ENCODE measurements around the gene CASKIN1.
A peak's percentile ranks its signal among the peaks of the same experiment; 100 is the strongest.
"Not testable (repeated sequence)": the region's sequence is repeated elsewhere in the genome, so short reads cannot be mapped to it uniquely, and the experiment has no call there.

The CASKIN1 gene

GRCh38 chr16:2196162-2196980 lies at the start of gene CASKIN1:
CASKIN1 (minus strand) TSS chr16:2196605; CDS start chr16:2196432, 173 bp downstream.
- DNase-seq (ENCODE audit: low spot score) = no peak

- no peak for DNase-seq (ENCODE audit: low spot score)
Observed at GRCh38 chr16:2244926-2245795, 48.8 kb upstream of the CASKIN1 start.

GRCh38 chr16:2244301-2244700 lies 47.9 kb upstream of the CASKIN1 start:
- DNase-seq (ENCODE audit: low spot score) = no peak

- no peak for DNase-seq (ENCODE audit: low spot score)
Observed at GRCh38 chr16:2243781-2244180, 47.4 kb upstream of the CASKIN1 start.

GRCh38 chr16:2243031-2243528 lies 46.7 kb upstream of the CASKIN1 start:
- DNase-seq (ENCODE audit: low spot score) = no peak

GRCh38 chr16:2242598-2242997 lies 46.2 kb upstream of the CASKIN1 start:
- DNase-seq (ENCODE audit: low spot score) = no peak

- not testable (repeated sequence) for DNase-seq (ENCODE audit: low spot score)
Observed at GRCh38 chr16:2240331-2240730, 43.9 kb upstream of the CASKIN1 start.

- no peak for DNase-seq (ENCODE audit: low spot score)
Observed at GRCh38 chr16:2238838-2239675, 42.7 kb upstream of the CASKIN1 start.

GRCh38 chr16:2238150-2238837 lies 41.9 kb upstream of the CASKIN1 start:
- DNase-seq (ENCODE audit: low spot score) = no peak

GRCh38 chr16:2237493-2238149 lies 41.2 kb upstream of the CASKIN1 start:
- no peak for DNase-seq (ENCODE audit: low spot score)

- no peak for DNase-seq (ENCODE audit: low spot score)
Observed at GRCh38 chr16:2237102-2237482, 40.7 kb upstream of the CASKIN1 start.

GRCh38 chr16:2236337-2237101 lies 40.1 kb upstream of the CASKIN1 start, which contains the start of gene DNASE1L2:
DNASE1L2 (plus strand) TSS chr16:2236444; CDS start chr16:2236817, 373 bp downstream.
- DNase-seq (ENCODE audit: low spot score) = no peak

GRCh38 chr16:2235695-2236336 lies 39.4 kb upstream of the CASKIN1 start:
- no peak for DNase-seq (ENCODE audit: low spot score)

- no peak for DNase-seq (ENCODE audit: low spot score)
Observed at GRCh38 chr16:2235234-2235651, 38.8 kb upstream of the CASKIN1 start.

GRCh38 chr16:2234813-2235170 lies 38.4 kb upstream of the CASKIN1 start:
- DNase-seq (ENCODE audit: low spot score) = no peak

- peak; percentile 73 for DNase-seq (ENCODE audit: low spot score)
Observed at GRCh38 chr16:2233872-2234812, 37.7 kb upstream of the CASKIN1 start.

- no peak for DNase-seq (ENCODE audit: low spot score)
Observed at GRCh38 chr16:2233046-2233775, 36.8 kb upstream of the CASKIN1 start.
